ENCODE data around the gene MUSTN1.

- TF ChIP-seq, protein P1, sequence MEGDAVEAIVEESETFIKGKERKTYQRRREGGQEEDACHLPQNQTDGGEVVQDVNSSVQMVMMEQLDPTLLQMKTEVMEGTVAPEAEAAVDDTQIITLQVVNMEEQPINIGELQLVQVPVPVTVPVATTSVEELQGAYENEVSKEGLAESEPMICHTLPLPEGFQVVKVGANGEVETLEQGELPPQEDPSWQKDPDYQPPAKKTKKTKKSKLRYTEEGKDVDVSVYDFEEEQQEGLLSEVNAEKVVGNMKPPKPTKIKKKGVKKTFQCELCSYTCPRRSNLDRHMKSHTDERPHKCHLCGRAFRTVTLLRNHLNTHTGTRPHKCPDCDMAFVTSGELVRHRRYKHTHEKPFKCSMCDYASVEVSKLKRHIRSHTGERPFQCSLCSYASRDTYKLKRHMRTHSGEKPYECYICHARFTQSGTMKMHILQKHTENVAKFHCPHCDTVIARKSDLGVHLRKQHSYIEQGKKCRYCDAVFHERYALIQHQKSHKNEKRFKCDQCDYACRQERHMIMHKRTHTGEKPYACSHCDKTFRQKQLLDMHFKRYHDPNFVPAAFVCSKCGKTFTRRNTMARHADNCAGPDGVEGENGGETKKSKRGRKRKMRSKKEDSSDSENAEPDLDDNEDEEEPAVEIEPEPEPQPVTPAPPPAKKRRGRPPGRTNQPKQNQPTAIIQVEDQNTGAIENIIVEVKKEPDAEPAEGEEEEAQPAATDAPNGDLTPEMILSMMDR (IDR thresholded peaks at IDR 0.05), result no peak
- TF ChIP-seq POLR2AphosphoS5 (IDR thresholded peaks at IDR 0.05; ENCODE audit: insufficient read depth in 1 of 2, low read depth in 1 of 2), result no peak
Measured at GRCh38 chr3:52838561-52839267, 3.9 kb upstream of the MUSTN1 start.
